ENCODE measurements around the gene WIPF1. TPM values are rescaled to one million over a fixed set of nuclear protein-coding genes. Genes with fewer than 3 reads are reported as not detected.

Gene WIPF1
- total and polyA plus RNA-seq, 2 experiments from 2014 or later: 20.1 to 32.7 TPM

- 96% methylated on average over 6 of the region's 6 CpGs for WGBS (ENCODE audit: low lambda C conversion rate, missing lambda C conversion rate)
- H3K9me2 ChIP-seq (replicated peaks; ENCODE audit: insufficient read depth): no peaks in the 10 kb centered on the region
- H3K27me3 ChIP-seq: no peaks in the 10 kb centered on the region
- no peaks in the 10 kb centered on the region for H3K9me3 ChIP-seq (ENCODE audit: low read depth)
- H3K79me2 ChIP-seq: no peaks in the 10 kb centered on the region
- no peak overlapping the region for H3K27ac ChIP-seq
- H4K20me1 ChIP-seq (ENCODE audit: insufficient read depth, poor library complexity, severe bottlenecking): no peaks in the 10 kb centered on the region
- no peak overlapping the region for H3K4me3 ChIP-seq
- no peak overlapping the region for H2AFZ ChIP-seq
- H3K36me3 ChIP-seq (replicated peaks; ENCODE audit: insufficient read depth, low read depth): no peaks in the 10 kb centered on the region
- DNase-seq (ENCODE audit: low spot score): no peak
- H3K4me2 ChIP-seq: no peak overlapping the region
- H3K4me1 ChIP-seq (ENCODE audit: insufficient read depth): no peaks in the 10 kb centered on the region
- TF ChIP-seq EZH2 (IDR thresholded peaks at IDR 0.05; ENCODE audit: borderline replicate concordance) (no peak), EZH2phosphoT487 (IDR thresholded peaks at IDR 0.05; ENCODE audit: low read depth, severe bottlenecking, unreplicated experiment) (no peak), CTCF (IDR thresholded peaks at IDR 0.05; ENCODE audit: poor library complexity) (no peak)
Measured at GRCh38 chr2:174599310-174599921, 1.8 kb upstream of the WIPF1 start.

GRCh38 chr2:174597009-174597344 is 627 bp downstream of the WIPF1 start:
- Histone ChIP-seq H3K9me3 (ENCODE audit: low read depth) (no peaks in the 10 kb centered on the region), H3K36me3 (replicated peaks; ENCODE audit: insufficient read depth, low read depth) (no peaks in the 10 kb centered on the region), H3K79me2 (no peaks in the 10 kb centered on the region), H3K27ac (no peak overlapping the region), H2AFZ (no peak overlapping the region), H3K27me3 (no peaks in the 10 kb centered on the region), H3K9me2 (replicated peaks; ENCODE audit: insufficient read depth) (no peaks in the 10 kb centered on the region), H3K4me3 (no peak overlapping the region), H3K4me2 (no peak overlapping the region), H3K4me1 (ENCODE audit: insufficient read depth) (no peaks in the 10 kb centered on the region), H4K20me1 (ENCODE audit: insufficient read depth, poor library complexity, severe bottlenecking) (no peaks in the 10 kb centered on the region)
- TF ChIP-seq CTCF (IDR thresholded peaks at IDR 0.05; ENCODE audit: poor library complexity) (no peak), EZH2phosphoT487 (IDR thresholded peaks at IDR 0.05; ENCODE audit: low read depth, severe bottlenecking, unreplicated experiment) (no peak)
- WGBS (ENCODE audit: low lambda C conversion rate, missing lambda C conversion rate): 95% methylated on average over 4 of the region's 4 CpGs
- DNase-seq (ENCODE audit: low spot score): no peak

GRCh38 chr2:174595891-174596397 is 1.7 kb downstream of the WIPF1 start:
- Histone ChIP-seq H3K4me2 (no peak overlapping the region), H3K36me3 (replicated peaks; ENCODE audit: insufficient read depth, low read depth) (no peaks in the 10 kb centered on the region), H3K9me3 (ENCODE audit: low read depth) (no peaks in the 10 kb centered on the region), H3K9me2 (replicated peaks; ENCODE audit: insufficient read depth) (no peaks in the 10 kb centered on the region), H4K20me1 (ENCODE audit: insufficient read depth, poor library complexity, severe bottlenecking) (no peaks in the 10 kb centered on the region), H3K27ac (no peak overlapping the region), H3K79me2 (no peaks in the 10 kb centered on the region), H2AFZ (no peak overlapping the region), H3K4me3 (no peak overlapping the region), H3K27me3 (no peaks in the 10 kb centered on the region), H3K4me1 (ENCODE audit: insufficient read depth) (no peaks in the 10 kb centered on the region)
- TF ChIP-seq EZH2phosphoT487 (IDR thresholded peaks at IDR 0.05; ENCODE audit: low read depth, severe bottlenecking, unreplicated experiment) (no peak), CTCF (IDR thresholded peaks at IDR 0.05; ENCODE audit: poor library complexity) (no peak), EZH2 (IDR thresholded peaks at IDR 0.05; ENCODE audit: borderline replicate concordance) (no peak)
- 92% methylated on average over 2 of the region's 2 CpGs for WGBS (ENCODE audit: low lambda C conversion rate, missing lambda C conversion rate)
- DNase-seq (ENCODE audit: low spot score): no peak

Measured in hepatocyte (in vitro differentiated cells).